Measurements from ENCODE around the gene PLVAP. TPM values are rescaled to one million over a fixed set of nuclear protein-coding genes. Genes with fewer than 3 reads are reported as not detected.

Gene PLVAP
- total and polyA plus RNA-seq, 9 of the 15 experiments (the other 6 are each of a cell fraction or from before 2014, with no cell fraction given), result 0.09 to 0.84 (median 0.51) TPM; not detected in 4

- TF ChIP-seq ZFP91 (CRISPR knock-in tag; IDR thresholded peaks at IDR 0.05), result 0 out of 2 replicates have a peak, but pooled peaks have one; percentile 18
- TF ChIP-seq NFYB (IDR thresholded peaks at IDR 0.05; ENCODE audit: extremely low read depth, insufficient read length), result peak; percentile 76
- TF ChIP-seq MTA2 (IDR thresholded peaks at IDR 0.05; ENCODE audit: low read depth), result no peak
- TF ChIP-seq ZBTB33 (CRISPR knock-in tag; IDR thresholded peaks at IDR 0.05), result no peak
- TF ChIP-seq TBL1XR1 (IDR thresholded peaks at IDR 0.05; ENCODE audit: low read length in 2 of 2), result no peak
- no peak for TF ChIP-seq NUFIP1 (IDR thresholded peaks at IDR 0.05; ENCODE audit: partially characterized antibody)
- no peak for TF ChIP-seq RBM34 (IDR thresholded peaks at IDR 0.05; ENCODE audit: borderline replicate concordance, insufficient read depth, low read length)
- TF ChIP-seq GTF2A2 (tag; IDR thresholded peaks at IDR 0.05), result 0 out of 2 replicates have a peak, but pooled peaks have one; percentile 49
- TF ChIP-seq RFX5 (IDR thresholded peaks at IDR 0.05; ENCODE audit: low read depth, low read length), result no peak
- no peak for TF ChIP-seq RBM39 (optimal IDR thresholded peaks at IDR 0.05; ENCODE audit: low read depth, low read length)
- no peak for TF ChIP-seq SMAD2 (IDR thresholded peaks at IDR 0.05; ENCODE audit: low read depth, low read length)
- TF ChIP-seq SMAD4 (CRISPR knock-in tag; conservative IDR thresholded peaks at IDR 0.05), result no peak
- TF ChIP-seq ETS1 (conservative IDR thresholded peaks at IDR 0.05; ENCODE audit: control insufficient read depth, low read depth, low read length), result no peak
- TF ChIP-seq DEAF1 (CRISPR knock-in tag; IDR thresholded peaks at IDR 0.05), result no peak
- no peak for TF ChIP-seq NCOA2 (IDR thresholded peaks at IDR 0.05; ENCODE audit: partially characterized antibody in 2 of 2)
- peak; percentile 73; the same call in 1 of the 2 replicates for TF ChIP-seq NBN (IDR thresholded peaks at IDR 0.05; ENCODE audit: low read depth)
- no peak for TF ChIP-seq TRIM28 (IDR thresholded peaks at IDR 0.05)
- TF ChIP-seq, protein P1, sequence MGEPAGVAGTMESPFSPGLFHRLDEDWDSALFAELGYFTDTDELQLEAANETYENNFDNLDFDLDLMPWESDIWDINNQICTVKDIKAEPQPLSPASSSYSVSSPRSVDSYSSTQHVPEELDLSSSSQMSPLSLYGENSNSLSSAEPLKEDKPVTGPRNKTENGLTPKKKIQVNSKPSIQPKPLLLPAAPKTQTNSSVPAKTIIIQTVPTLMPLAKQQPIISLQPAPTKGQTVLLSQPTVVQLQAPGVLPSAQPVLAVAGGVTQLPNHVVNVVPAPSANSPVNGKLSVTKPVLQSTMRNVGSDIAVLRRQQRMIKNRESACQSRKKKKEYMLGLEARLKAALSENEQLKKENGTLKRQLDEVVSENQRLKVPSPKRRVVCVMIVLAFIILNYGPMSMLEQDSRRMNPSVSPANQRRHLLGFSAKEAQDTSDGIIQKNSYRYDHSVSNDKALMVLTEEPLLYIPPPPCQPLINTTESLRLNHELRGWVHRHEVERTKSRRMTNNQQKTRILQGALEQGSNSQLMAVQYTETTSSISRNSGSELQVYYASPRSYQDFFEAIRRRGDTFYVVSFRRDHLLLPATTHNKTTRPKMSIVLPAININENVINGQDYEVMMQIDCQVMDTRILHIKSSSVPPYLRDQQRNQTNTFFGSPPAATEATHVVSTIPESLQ (CRISPR knock-in tag; IDR thresholded peaks at IDR 0.05), result no peak
- no peak for TF ChIP-seq PHF21A (IDR thresholded peaks at IDR 0.05; ENCODE audit: borderline replicate concordance, low read depth)
- TF ChIP-seq LEF1 (IDR thresholded peaks at IDR 0.05), result no peak
Measured at GRCh38 chr19:17405250-17406045, 28.3 kb upstream of the PLVAP start, which contains the start of gene BST2 (continued).

Measured in K562 (cell line).